H1 (cell line): Measurements from ENCODE around the gene CENATAC. TPM values are rescaled to one million over a fixed set of nuclear protein-coding genes. Genes with fewer than 3 reads are reported as not detected.

Experiments used
- CTCF ChIA-PET: fragments of 300-600 bp; sonication (Branson Sonifier 250); formaldehyde crosslinking; loops from one replicate; lab custom pipeline; 2021; ENCODE audit not compliant: partially characterized antibody; lab: Charles Lee
- POLR2A ChIA-PET: fragments of 300-600 bp; sonication (Branson Sonifier 250); formaldehyde crosslinking; loops from one replicate; lab custom pipeline; 2021; ENCODE audit warnings: inconsistent platforms; ENCODE audit not compliant: partially characterized antibody; lab: Charles Lee
- DNase-seq, 2 experiments: peaks; one replicate each; pipeline versions ENCODE4 v3.0.0 to v3.0.0-alpha.2; 2010 to 2022; ENCODE audit warnings: low spot score in 2 of 2, low read depth in 1 of 2, mixed read lengths in 1 of 2
- FAIRE-seq: peaks from 2 replicates; lab custom pipeline; 2011; peaks lifted over from hg19 to GRCh38; lab: Jason Lieb, UNC
- H2AFZ ChIP-seq: 2 replicates; pipeline ENCODE4 v1.8.1; 2012; ENCODE audit warnings: low read length, inconsistent platforms
- H2AK5ac ChIP-seq: 2 replicates; pipeline ENCODE4 v1.6.1; 2013; ENCODE audit warnings: low read depth, low read length
- H2BK120ac ChIP-seq: replicated peaks from 2 replicates; pipeline ENCODE3; 2013; ENCODE audit warnings: low read depth, low read length, inconsistent platforms
- H2BK12ac ChIP-seq: 2 replicates; pipeline ENCODE4 v1.6.1; 2013; ENCODE audit warnings: low read depth, low read length
- H2BK15ac ChIP-seq: 2 replicates; pipeline ENCODE4 v1.6.1; 2013; ENCODE audit warnings: low read length
- H2BK20ac ChIP-seq: 2 replicates; pipeline ENCODE4 v1.6.1; 2013; ENCODE audit warnings: low read length
- H2BK5ac ChIP-seq: 2 replicates; pipeline ENCODE4 v1.6.1; 2013; ENCODE audit warnings: low read depth, low read length
- H3K14ac ChIP-seq: 2 replicates; pipeline ENCODE4 v1.6.1; 2013; ENCODE audit warnings: inconsistent platforms; ENCODE audit not compliant: insufficient read length
- H3K18ac ChIP-seq: 2 replicates; pipeline ENCODE4 v1.6.1; 2013; ENCODE audit warnings: low read length; ENCODE audit errors: extremely low read depth
- H3K23ac ChIP-seq: 2 replicates; pipeline ENCODE4 v1.6.1; 2013; ENCODE audit warnings: inconsistent platforms; ENCODE audit not compliant: insufficient read length
- H3K23me2 ChIP-seq: 2 replicates; pipeline ENCODE4 v1.6.1; 2013; ENCODE audit warnings: low read depth, low read length
- H3K27ac ChIP-seq: 2 replicates; pipeline ENCODE4 v1.6.1; 2011; ENCODE audit warnings: low read depth, low read length, inconsistent platforms
- H3K27me3 ChIP-seq, 4 experiments: replicated peaks in 1 of 4; 1 replicate in 1 of 4; 2 replicates in 3 of 4; pipeline versions ENCODE4 v1.6.1 to v1.8.1; 2011 to 2013; ENCODE audit warnings: low read length in 3 of 4, mild to moderate bottlenecking in 3 of 4, inconsistent platforms in 2 of 4, mixed read lengths in 2 of 4, moderate library complexity in 1 of 4; ENCODE audit not compliant: control insufficient read depth in 3 of 4, insufficient read depth in 3 of 4; ENCODE audit errors: extremely low read depth in 1 of 4
- H3K36me3 ChIP-seq, 4 experiments: 2 replicates each; pipeline versions ENCODE4 v1.6.1 to v1.8.1; 2011 to 2013; ENCODE audit warnings: mild to moderate bottlenecking in 4 of 4, low read length in 3 of 4, moderate library complexity in 2 of 4, control low read depth in 1 of 4, inconsistent platforms in 1 of 4; ENCODE audit not compliant: insufficient read depth in 4 of 4, control insufficient read depth in 2 of 4
- H3K4ac ChIP-seq: replicated peaks from 2 replicates; pipeline ENCODE3; 2013; ENCODE audit warnings: low read length, low read depth, mixed read lengths, inconsistent platforms; ENCODE audit not compliant: insufficient read length
- H3K4me1 ChIP-seq, 4 experiments: replicated peaks in 1 of 4; 1 replicate in 1 of 4; 2 replicates in 3 of 4; pipeline versions ENCODE4 v1.6.1 to v1.8.1; 2011 to 2013; ENCODE audit warnings: low read length in 3 of 4, inconsistent platforms in 2 of 4, mixed read lengths in 1 of 4; ENCODE audit not compliant: insufficient read depth in 4 of 4, control insufficient read depth in 3 of 4
- H3K4me2 ChIP-seq, 2 experiments: 2 replicates each; pipeline versions ENCODE4 v1.6.1 to v1.8.1; 2011 to 2013; ENCODE audit warnings: low read depth in 2 of 2, low read length in 2 of 2, control low read depth in 1 of 2, inconsistent platforms in 1 of 2, mild to moderate bottlenecking in 1 of 2; ENCODE audit not compliant: insufficient read depth in 1 of 2
- H3K4me3 ChIP-seq, 4 experiments: fragments of 200-600, 300-600 bp in 1 of 4; sonication (generic), shearing (Covaris generic), sonication (Bioruptor Twin) in 1 of 4; 2 replicates each; pipeline versions ENCODE4 v1.5.1 to v1.8.1; 2011 to 2016; ENCODE audit warnings: low read length in 4 of 4, low read depth in 3 of 4, control low read depth in 2 of 4, inconsistent platforms in 2 of 4, mild to moderate bottlenecking in 2 of 4, mixed read lengths in 1 of 4, moderate library complexity in 1 of 4; ENCODE audit not compliant: insufficient read depth in 2 of 4; ENCODE audit errors: extremely low read depth in 1 of 4
- H3K56ac ChIP-seq: replicated peaks from 2 replicates; pipeline ENCODE3; 2013; ENCODE audit warnings: low read depth, mild to moderate bottlenecking, mixed read lengths, low read length, inconsistent platforms; ENCODE audit not compliant: insufficient read length
- H3K79me1 ChIP-seq: 2 replicates; pipeline ENCODE4 v1.6.1; 2013; ENCODE audit warnings: low read depth, low read length, control low read depth
- H3K79me2 ChIP-seq, 2 experiments: 2 replicates each; pipeline versions ENCODE4 v1.6.1 to v1.8.1; 2012 to 2013; ENCODE audit warnings: low read length in 2 of 2, mild to moderate bottlenecking in 2 of 2, inconsistent platforms in 1 of 2; ENCODE audit not compliant: insufficient read depth in 2 of 2, control insufficient read depth in 1 of 2
- H3K9ac ChIP-seq, 4 experiments: replicated peaks in 1 of 4; 1 replicate in 1 of 4; 2 replicates in 3 of 4; pipeline versions ENCODE4 v1.6.1 to v1.8.1; 2011 to 2013; ENCODE audit warnings: low read depth in 3 of 4, low read length in 3 of 4, control low read depth in 2 of 4, mild to moderate bottlenecking in 2 of 4, moderate library complexity in 2 of 4, inconsistent platforms in 1 of 4; ENCODE audit errors: extremely low read depth in 1 of 4
- H3K9me3 ChIP-seq, 2 experiments: 2 replicates each; pipeline versions ENCODE4 v1.6.1 to v1.8.1; 2012 to 2013; ENCODE audit warnings: mild to moderate bottlenecking in 2 of 2, moderate library complexity in 2 of 2, control low read depth in 1 of 2, inconsistent platforms in 1 of 2, low read depth in 1 of 2, low read length in 1 of 2, mixed read lengths in 1 of 2; ENCODE audit not compliant: insufficient read depth in 2 of 2
- H4K20me1 ChIP-seq, 2 experiments: replicated peaks in 1 of 2; 2 replicates each; pipeline versions ENCODE3 to v1.8.1; 2011 to 2013; ENCODE audit warnings: inconsistent platforms in 2 of 2, low read length in 2 of 2, mild to moderate bottlenecking in 1 of 2; ENCODE audit not compliant: insufficient read depth in 2 of 2, control insufficient read depth in 1 of 2
- H4K5ac ChIP-seq: 2 replicates; pipeline ENCODE4 v1.6.1; 2013; ENCODE audit warnings: low read length, low read depth, mixed read lengths, inconsistent platforms; ENCODE audit not compliant: insufficient read length
- H4K8ac ChIP-seq: 2 replicates; pipeline ENCODE4 v1.8.0; 2013; ENCODE audit warnings: mild to moderate bottlenecking, moderate library complexity, low read length, inconsistent platforms; ENCODE audit not compliant: insufficient read depth; ENCODE audit errors: extremely low read depth
- H4K91ac ChIP-seq: replicated peaks from 2 replicates; pipeline ENCODE3; 2013; ENCODE audit warnings: low read length, mixed read lengths, inconsistent platforms; ENCODE audit not compliant: insufficient read length
- BRCA1 ChIP-seq: IDR thresholded peaks from 2 replicates; pipeline ENCODE4 v1.6.1; 2012; ENCODE audit warnings: low read depth, low read length, improper control_type of control experiment
- CBX5 ChIP-seq: fragments of 300-800, 300-1000 bp; sonication (generic); IDR thresholded peaks from 2 replicates; pipeline ENCODE4 v1.7.1; 2016; ENCODE audit warnings: antibody characterized with exemption, low read length, low read depth
- CTBP2 ChIP-seq: IDR thresholded peaks from 2 replicates; pipeline ENCODE4 v1.7.0; 2011; ENCODE audit warnings: borderline replicate concordance, mild to moderate bottlenecking, moderate library complexity, mixed read lengths, low read length; ENCODE audit not compliant: insufficient read depth, insufficient read length
- GABPA ChIP-seq: IDR thresholded peaks from 2 replicates; pipeline ENCODE4 v1.6.1; 2011; ENCODE audit warnings: mild to moderate bottlenecking, low read length, moderate library complexity, borderline replicate concordance; ENCODE audit not compliant: insufficient read depth
- JUND ChIP-seq: IDR thresholded peaks from 2 replicates; pipeline ENCODE4 v1.6.1; 2011; ENCODE audit warnings: mild to moderate bottlenecking, improper control_type of control experiment, low read length
- RBBP5 ChIP-seq: IDR thresholded peaks from 2 replicates; pipeline ENCODE4 v1.7.1; 2012; ENCODE audit warnings: low read depth, mild to moderate bottlenecking, inconsistent platforms, low read length, moderate library complexity, borderline replicate concordance
- RNF2 ChIP-seq: fragments of 200-900, 300-1000 bp; sonication (generic); IDR thresholded peaks from 2 replicates; pipeline ENCODE4 v1.7.1; 2016; ENCODE audit warnings: borderline replicate concordance, low read depth, mild to moderate bottlenecking, antibody characterized with exemption, low read length; ENCODE audit not compliant: poor library complexity, severe bottlenecking; ENCODE audit errors: missing control alignments
- SIN3A ChIP-seq, 2 experiments: IDR thresholded peaks in 1 of 2; conservative IDR thresholded peaks in 1 of 2; 2 replicates each; pipeline ENCODE4 v1.6.1; 2011 to 2012; ENCODE audit warnings: low read length in 2 of 2, improper control_type of control experiment in 1 of 2, low read depth in 1 of 2, mild to moderate bottlenecking in 1 of 2
- SIRT6 ChIP-seq: IDR thresholded peaks from one replicate; pipeline ENCODE4 v1.7.1; 2012; ENCODE audit warnings: low read length, inconsistent platforms
- SRF ChIP-seq: IDR thresholded peaks from 2 replicates; pipeline ENCODE4 v1.6.1; 2011; ENCODE audit warnings: mild to moderate bottlenecking, low read depth, low read length, moderate library complexity
- TBP ChIP-seq: IDR thresholded peaks from 2 replicates; pipeline ENCODE4 v1.6.1; 2011; ENCODE audit warnings: low read depth, low read length, improper control_type of control experiment
- WGBS, 2 experiments: shearing (Covaris generic) in 1 of 2; methylation state at CpG; one replicate each; pipeline versions ENCODE4 v1.1.6 to v1.1.7; 2013 to 2015; ENCODE audit warnings: low lambda C conversion rate in 2 of 2, mixed read lengths in 2 of 2, inconsistent platforms in 1 of 2, low coverage in 1 of 2, missing lambda C conversion rate in 1 of 2; ENCODE audit not compliant: insufficient replicate concordance in 2 of 2, insufficient coverage in 1 of 2, insufficient read length in 1 of 2; ENCODE audit errors: extremely low coverage in 1 of 2, missing lambda C conversion rate in 1 of 2; 5-methylcytosine and 5-hydroxymethylcytosine counted together
- polyA plus RNA-seq, 7 experiments: library from polyadenylated mRNA; depleted of rRNA in 3 of 7; stranded (reverse) in 5 of 7; unstranded in 2 of 7; fragments of >200 nt in 5 of 7; fragments of 200-250 nt in 2 of 7; gene quantifications; 1 replicate in 5 of 7; 2 replicates in 1 of 7; 4 replicates in 1 of 7; pipeline versions ENCODE4 v1.2.1 to v1.2.3, GENCODE V29; 2011 to 2013; ENCODE audit warnings: missing spikeins in 2 of 7, mixed read lengths in 2 of 7
- total RNA-seq: library from RNA; stranded (reverse); fragmentation: NEBNext Ultra II Directional; extraction: Animal tissue kit (Norgen Biotek cat#: 25700); gene quantifications from 2 replicates; pipeline ENCODE4 v1.2.1, GENCODE V29; 2021

Gene CENATAC
- total and polyA plus RNA-seq, 2 of the 8 experiments (the other 6 are each of a cell fraction or from before 2014, with no cell fraction given): 22.7 to 36.4 TPM

- Histone ChIP-seq H2AFZ (no peak overlapping the region), H2BK12ac (no peak overlapping the region), H3K36me3 (no peaks in the 10 kb centered on the region), H3K4me3 (no peak overlapping the region), H3K4ac (no peak overlapping the region), H2AK5ac (0 out of 2 replicates have a peak overlapping the region, but pooled peaks have one; percentile 53), H3K23ac (no peak overlapping the region), H3K23me2 (no peaks in the 10 kb centered on the region; the same call in 1 of the 2 replicates), H4K8ac (no peak overlapping the region), H3K79me1 (no peaks in the 10 kb centered on the region), H3K18ac (no peak overlapping the region), H4K5ac (no peak overlapping the region), H3K14ac (no peak overlapping the region), H4K91ac (no peak overlapping the region), H3K27ac (no peak overlapping the region), H2BK120ac (no peak overlapping the region), H2BK20ac (no peak overlapping the region), H2BK15ac (no peak overlapping the region), H3K4me2 (no peak overlapping the region), H3K56ac (no peak overlapping the region), H3K9me3 (no peaks in the 10 kb centered on the region), H3K9ac (no peak overlapping the region), H3K79me2 (no peaks in the 10 kb centered on the region), H3K4me1 (peaks cover 0 to 18% (median 10%) of the 10 kb centered on the region in 4 experiments; a peak in 5 of 7 replicates), H2BK5ac (no peak overlapping the region), H4K20me1 (no peaks in the 10 kb centered on the region), H3K27me3 (peaks cover 0 to 5% (median 0%) of the 10 kb centered on the region in 4 experiments; a peak in 1 of 7 replicates)
- DNase-seq (no peak), FAIRE-seq (no peak)
- CTCF ChIA-PET: interaction anchor here (0.6 to 1.4 kb wide), 3 partner anchors 13 to 19 kb away, joined by 3 read pairs; no protein-coding TSS in a partner anchor
- WGBS, 2 experiments: 89% methylated on average over 15 of the region's 15 CpGs; no CpG with 5 or more reads in 1 of the 2 experiments
- POLR2A ChIA-PET: interaction anchor here (0.7 to 1.1 kb wide), 2 partner anchors 33 to 42 kb away, joined by 3 to 4 read pairs; partner anchors contain the start of genes RPS25 and TRAPPC4
- TF ChIP-seq JUND: no peak
- TF ChIP-seq SRF: no peak
- no peak for TF ChIP-seq TBP
- no peak for TF ChIP-seq CTBP2
- TF ChIP-seq GABPA: no peak
- no peak for TF ChIP-seq RNF2
- no peak for TF ChIP-seq SIN3A (conservative IDR thresholded peaks at IDR 0.05 in 1 of 2, IDR thresholded peaks at IDR 0.05 in 1 of 2; ENCODE audit: low read depth in 1 of 2, low read length in 2 of 2)
- TF ChIP-seq RBBP5: no peak
- TF ChIP-seq CBX5: no peak
- TF ChIP-seq BRCA1: no peak
- no peak for TF ChIP-seq SIRT6
These were observed 21.9 kb upstream of the CENATAC start for GRCh38 chr11:118975771-118976709.
